ENCODE data around the gene KRTAP5-5.
"Not testable (repeated sequence)": the region's sequence is repeated elsewhere in the genome, so short reads cannot be mapped to it uniquely, and the experiment has no call there.

Gene KRTAP5-5

DNA sequence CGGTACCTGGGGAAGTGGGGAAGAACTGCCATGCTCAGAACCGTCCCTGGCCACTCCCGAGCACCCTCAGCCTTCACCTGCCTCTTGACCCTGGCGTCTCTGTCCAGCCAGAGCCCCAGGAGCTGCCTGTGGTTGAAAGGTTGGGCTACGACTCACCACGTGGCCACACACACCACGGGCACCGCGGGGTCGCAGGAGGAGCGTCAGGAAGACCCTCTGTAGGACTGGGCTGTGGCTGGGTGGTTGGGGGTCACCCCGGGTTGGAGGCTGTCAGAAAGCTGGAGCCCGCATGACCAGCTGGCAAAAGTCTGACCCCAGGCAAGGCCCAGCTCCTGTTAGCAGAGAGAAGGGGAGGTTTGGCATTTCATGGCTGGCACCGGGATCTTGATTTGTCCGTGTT, 11.5 kb downstream of the KRTAP5-5 start:
- DNase-seq (ENCODE audit: low spot score) = no peak

- no peak for DNase-seq (ENCODE audit: low spot score)
Measured at GRCh38 chr11:1642288-1643145, 12.9 kb downstream of the KRTAP5-5 start.

DNA sequence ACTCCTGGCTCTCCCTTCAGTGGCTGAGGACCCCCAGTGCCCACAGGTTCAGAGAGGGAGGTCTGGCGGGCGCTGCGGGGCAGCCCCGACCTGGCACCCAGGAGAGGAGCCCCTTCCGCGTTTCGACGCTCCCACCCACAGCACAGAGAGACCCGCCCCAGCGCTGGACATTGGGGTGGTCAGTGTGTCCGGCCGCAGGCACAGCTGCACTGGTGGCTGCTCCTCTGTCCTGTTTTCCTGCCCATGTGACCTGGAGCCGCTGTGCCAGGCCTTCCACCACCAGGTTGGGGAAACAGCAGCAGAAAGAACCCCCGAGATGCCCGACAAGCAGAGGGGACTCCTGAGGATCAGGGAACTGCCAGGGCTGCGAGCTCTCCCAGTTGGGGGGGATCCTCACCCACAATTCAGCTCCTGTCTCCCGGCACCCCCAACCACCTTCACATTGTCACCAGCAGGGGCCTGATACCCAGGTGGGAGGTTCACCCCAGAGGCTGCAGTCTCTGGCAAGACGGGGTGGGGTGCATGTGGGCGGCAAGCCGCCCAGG, 13.6 kb downstream of the KRTAP5-5 start:
- no peak for DNase-seq (ENCODE audit: low spot score)

DNA sequence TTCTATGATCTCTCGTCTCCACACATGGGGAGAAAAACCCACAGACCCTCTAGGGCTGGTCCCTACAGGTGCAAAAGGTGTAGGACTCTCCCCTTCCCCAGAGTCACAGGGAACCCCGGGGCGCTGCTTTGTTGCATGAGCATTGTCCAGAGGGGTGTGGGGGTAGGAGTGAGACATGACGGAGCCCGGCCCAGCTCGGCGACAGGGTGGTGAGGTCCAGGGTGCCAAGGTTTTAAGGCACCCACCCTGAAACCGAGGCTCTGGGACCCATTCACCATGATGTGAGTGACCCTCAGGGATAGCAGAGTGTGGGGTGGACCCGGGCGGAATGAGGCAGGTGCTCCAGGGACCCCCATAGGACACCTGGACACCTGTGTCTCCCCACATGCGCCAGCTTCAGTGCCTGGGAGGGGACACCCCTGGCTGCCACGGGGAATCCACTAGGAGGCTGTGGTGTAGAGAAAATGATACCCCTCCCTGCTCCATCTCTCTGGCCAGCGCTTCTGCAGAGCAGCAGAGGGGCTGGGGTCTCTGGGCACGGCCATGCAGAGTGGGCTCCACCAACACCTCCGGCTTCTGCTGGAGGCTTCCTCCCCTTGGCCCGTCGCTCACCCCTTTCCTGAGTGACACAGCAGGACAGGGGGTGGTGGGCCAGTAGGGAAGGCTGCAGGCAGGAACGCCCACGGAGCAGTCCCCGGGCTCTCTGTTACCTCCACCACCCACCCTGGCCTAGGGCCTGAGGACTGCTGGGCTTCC, 15.2 kb downstream of the KRTAP5-5 start:
- DNase-seq (ENCODE audit: low spot score) = no peak

DNA sequence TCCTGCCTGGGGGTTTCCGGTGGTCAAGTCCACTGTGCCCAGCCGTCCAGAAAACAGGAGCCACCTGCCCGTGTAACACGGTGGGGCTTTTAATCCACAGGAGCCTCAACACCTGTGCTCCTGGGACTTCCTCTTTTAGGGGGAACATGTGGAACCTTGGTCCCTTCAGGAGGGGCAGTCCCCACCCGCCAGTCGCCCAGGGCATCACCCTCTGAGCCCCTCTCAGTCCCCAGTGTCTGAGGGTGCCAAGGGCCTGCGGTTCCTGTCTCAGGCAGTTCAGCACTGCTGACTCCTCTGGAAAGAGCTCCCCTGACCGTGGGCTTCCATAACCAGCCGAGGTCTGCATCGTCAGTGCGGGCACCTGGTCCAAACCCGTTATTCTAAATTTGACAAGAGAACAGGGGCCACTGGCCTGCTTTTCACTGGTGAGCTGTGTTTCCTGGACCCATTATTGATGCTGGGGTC, 15.8 kb downstream of the KRTAP5-5 start:
- no peak for DNase-seq (ENCODE audit: low spot score)

DNA sequence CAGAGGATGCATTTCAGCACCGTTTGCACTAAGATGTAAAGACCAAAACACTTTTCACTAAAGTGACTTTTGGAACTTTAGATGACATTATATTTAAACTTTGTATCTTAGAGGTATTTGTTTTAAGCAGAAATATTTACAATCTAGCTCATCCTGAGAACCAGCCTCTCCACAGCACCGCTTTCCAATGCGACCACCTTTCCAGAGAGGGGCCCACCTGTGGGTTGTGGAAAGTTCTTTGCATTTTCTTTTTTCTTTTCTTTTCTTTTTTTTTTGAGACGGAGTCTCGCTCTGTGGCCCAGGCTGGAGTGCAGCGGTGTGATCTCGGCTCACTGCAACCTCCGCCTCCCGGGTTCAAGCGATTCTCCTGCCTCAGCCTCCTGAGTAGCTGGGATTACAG, 17.0 kb downstream of the KRTAP5-5 start:
- DNase-seq (ENCODE audit: low spot score) = not testable (repeated sequence)

DNA sequence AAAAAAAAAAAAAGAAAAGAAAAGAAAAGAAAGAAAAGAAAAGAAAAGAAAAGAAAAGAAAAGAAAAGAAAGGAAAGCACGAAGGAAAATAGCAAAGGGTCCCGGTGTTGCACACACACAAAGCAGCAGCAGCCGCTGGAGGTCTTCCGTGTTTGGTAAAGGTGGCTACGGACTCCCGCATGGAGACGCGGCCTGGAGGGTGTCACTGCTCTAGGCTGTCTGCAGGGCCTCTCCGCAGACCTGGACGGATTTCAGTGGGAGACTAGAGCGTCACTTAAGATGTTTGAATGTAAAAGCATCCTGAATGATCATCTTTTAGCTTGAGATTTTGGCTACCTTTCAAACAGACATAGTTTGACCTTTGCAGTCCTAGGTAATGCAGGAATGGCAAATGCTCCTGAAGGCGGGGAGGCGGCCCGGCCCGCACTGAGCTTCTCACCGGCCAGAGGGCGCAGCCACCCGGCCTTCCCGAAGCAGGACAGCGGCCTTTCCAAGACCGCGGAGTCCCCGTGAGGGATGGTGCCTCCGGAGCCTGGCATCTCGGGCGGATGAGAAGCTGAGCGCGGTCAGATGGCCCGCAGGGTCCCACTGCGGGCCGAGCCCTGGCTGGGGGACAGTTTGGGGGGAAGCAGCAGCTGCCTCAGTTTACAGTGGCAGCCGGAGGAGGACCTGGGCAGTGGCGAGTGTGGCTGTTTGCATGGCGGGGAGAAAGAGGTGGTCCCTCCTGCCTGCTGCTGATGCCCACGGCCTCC, 18.5 kb downstream of the KRTAP5-5 start:
- no peak for DNase-seq (ENCODE audit: low spot score)

DNA sequence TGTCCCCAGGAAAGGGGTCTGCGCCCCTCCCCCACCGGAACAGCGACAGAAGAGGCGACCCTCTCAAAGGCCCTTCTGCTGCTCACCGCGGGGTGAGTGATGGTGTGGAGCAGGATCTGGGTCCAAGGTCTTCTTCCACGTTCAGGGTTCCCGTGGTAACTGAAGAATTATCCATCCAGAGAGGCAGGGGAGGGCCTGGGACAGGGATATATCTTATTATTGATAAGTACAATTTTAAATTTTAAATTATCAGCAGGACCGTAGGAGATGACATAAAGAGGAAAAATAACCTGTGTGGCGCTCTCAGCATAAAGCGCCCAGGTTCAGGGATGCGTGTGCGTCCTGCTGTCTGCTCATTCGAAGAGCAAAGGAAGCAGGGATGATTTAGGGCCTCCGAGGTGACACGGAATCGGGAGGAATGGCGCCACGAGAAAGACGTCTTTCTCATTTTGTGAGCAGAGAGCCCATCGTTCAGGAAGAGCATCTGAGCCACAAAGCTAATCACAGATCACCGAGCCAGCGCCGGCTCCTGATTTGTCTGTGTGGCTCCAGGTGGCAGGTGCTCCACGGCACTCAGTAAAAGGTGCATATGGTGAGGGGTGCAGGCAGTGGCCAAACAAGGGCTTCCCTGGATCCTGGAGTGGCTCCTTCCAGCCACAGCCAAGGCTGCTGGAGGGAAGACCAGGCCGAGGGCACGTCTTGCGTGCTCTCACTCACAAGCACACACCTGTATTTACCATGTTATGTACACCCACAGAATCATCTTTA, 19.3 kb downstream of the KRTAP5-5 start:
- no peak for DNase-seq (ENCODE audit: low spot score)

GRCh38 chr11:1650034-1650917, 20.7 kb downstream of the KRTAP5-5 start:
- DNase-seq (ENCODE audit: low spot score) = no peak

DNA sequence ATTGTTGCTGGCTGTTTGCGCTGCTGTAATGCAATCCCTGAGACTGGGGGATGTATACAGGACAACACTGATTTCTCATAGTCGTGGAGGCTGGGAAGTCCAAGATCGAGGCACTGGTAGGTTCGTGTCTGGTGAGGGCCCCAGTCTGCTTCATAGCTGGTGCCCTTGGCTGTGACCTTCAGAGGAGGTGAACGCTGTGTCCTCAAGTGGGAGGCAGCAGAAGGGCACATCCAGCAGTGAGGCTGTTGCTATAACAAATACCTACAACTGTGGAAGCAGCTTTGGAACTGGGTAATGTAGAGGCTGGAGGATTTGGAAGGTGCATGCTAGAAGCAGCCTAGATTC, 21.3 kb downstream of the KRTAP5-5 start:
- no peak for DNase-seq (ENCODE audit: low spot score)

GRCh38 chr11:1651411-1651980, 21.9 kb downstream of the KRTAP5-5 start:
- no peak for DNase-seq (ENCODE audit: low spot score)

GRCh38 chr11:1652026-1652425, 22.5 kb downstream of the KRTAP5-5 start:
- no peak for DNase-seq (ENCODE audit: low spot score)

DNA sequence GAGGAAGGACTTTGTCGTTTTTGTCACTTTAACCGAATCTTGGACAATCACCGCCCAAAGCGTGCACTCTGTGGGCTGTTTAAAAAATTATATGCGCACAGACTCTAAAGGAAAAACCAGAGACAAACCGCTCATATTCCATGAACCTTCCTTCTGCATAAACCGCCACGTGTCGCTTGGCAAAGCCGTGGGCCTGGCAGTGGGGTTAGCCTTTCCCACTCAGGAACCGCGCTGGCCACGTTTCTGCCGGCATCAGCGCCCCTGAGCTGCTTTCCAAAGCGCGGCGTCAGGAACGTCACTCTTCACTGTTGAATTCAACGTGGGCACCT, 22.8 kb downstream of the KRTAP5-5 start:
- no peak for DNase-seq (ENCODE audit: low spot score)

- DNase-seq (ENCODE audit: low spot score) = peak; percentile 34
Measured at GRCh38 chr11:1652771-1653540, 23.4 kb downstream of the KRTAP5-5 start.

DNA sequence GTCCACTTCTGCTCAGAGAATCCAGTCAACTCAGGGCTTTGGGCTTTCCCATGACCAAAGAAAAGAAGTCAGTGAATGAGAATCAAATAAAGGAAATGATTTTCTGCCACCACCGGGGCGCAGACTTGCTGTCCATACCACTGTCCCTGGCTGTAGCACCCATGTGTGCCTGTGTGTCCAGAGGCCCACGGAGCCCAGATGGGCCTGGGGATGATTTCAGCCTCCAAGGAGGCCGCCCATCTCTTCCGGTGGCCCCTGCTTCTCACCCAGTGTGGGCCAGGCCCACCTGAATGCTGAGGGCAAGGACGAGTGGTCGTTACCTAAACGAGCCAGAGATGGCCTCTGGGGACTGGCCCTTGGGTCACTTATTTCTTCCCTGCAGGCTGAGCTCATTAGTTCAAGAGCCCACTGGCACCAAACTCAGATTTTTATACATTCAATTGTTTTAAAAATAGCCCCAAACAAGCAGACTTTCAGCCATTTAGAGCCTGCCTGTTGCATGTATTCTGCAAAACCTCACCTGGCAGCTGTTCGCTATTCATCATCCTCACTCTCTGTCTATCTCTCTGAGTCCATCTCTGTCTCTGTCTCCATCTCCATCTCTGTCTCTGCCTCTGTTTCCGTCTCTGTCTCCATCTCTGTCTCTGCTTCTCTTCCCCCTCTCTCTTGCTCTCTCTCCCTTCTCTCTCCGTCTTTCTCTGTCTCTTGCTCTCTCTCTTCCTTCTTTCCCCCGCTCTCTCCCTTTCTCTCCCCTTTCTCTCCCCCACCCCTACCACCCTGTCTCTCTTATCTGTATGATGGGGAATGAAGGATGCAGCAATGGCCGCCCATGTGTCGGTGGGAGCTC, 24.2 kb downstream of the KRTAP5-5 start:
- no peak for DNase-seq (ENCODE audit: low spot score)

GRCh38 chr11:1654388-1655167, 25.0 kb downstream of the KRTAP5-5 start:
- DNase-seq (ENCODE audit: low spot score) = no peak
